ENCODE data around the gene CLDN5. TPM values are rescaled to one million over a fixed set of nuclear protein-coding genes. Genes with fewer than 3 reads are reported as not detected.

CLDN5 gene
- total RNA-seq, 1 donor from 2014 or later = not detected

Other genes with a start within 250 kb of the CLDN5 start
- 22.5 to 28.3 TPM (median 24.2 TPM) in 3 replicates for gene CLTCL1, start 232.7 kb downstream of the CLDN5 start, total RNA-seq
- gene HIRA, start 92.7 kb downstream of the CLDN5 start, total RNA-seq = 27.1 to 31.8 TPM (median 30.3 TPM) in 3 replicates
- gene MRPL40, start 91.9 kb downstream of the CLDN5 start, total RNA-seq = 21.4 to 22.5 TPM (median 21.8 TPM) in 3 replicates
- 18.4 to 25.7 TPM (median 19.5 TPM) in 3 replicates for gene C22orf39, start 76.7 kb downstream of the CLDN5 start, total RNA-seq
- 75.8 to 81.2 TPM (median 76.2 TPM) in 3 replicates for gene UFD1, start 45.2 kb downstream of the CLDN5 start, total RNA-seq
- 2.2 to 13.3 TPM (median 2.9 TPM) in 3 replicates for gene CDC45, start 44.5 kb downstream of the CLDN5 start, total RNA-seq
- 113 to 214 TPM (median 197 TPM) in 3 replicates for gene SEPTIN5, start 190.1 kb upstream of the CLDN5 start, total RNA-seq
- gene GP1BB, start 199.1 kb upstream of the CLDN5 start, total RNA-seq = 36.4 to 63.4 TPM (median 56.0 TPM) in 3 replicates
- gene TBX1, start 236.4 kb upstream of the CLDN5 start, total RNA-seq = 0.28 to 20.8 TPM in 2 of 3 replicates, not detected in the other

Data from chondrocyte (in vitro differentiated cells).